Sigmoid colon (tissue), 7 donors: ENCODE results near the gene CMSS1. TPM values are rescaled to one million over a fixed set of nuclear protein-coding genes. Genes with fewer than 3 reads are reported as not detected.

Source experiments
- DNase-seq: peaks from one replicate; pipeline ENCODE4 v3.0.0-alpha.2; 2019
- H3K27ac ChIP-seq, 4 donors: fragments of 200-600 bp; sonication (generic); one replicate each; pipeline ENCODE4 v1.5.1; 2016 to 2019; ENCODE audit warnings: mild to moderate bottlenecking in 1 of 4
- H3K27me3 ChIP-seq, 3 donors: fragments of 200-600 bp; sonication (generic); one replicate each; pipeline ENCODE4 v1.5.1; 2019; ENCODE audit warnings: mild to moderate bottlenecking in 1 of 3
- H3K36me3 ChIP-seq, 4 donors: fragments of 200-600 bp; sonication (generic); one replicate each; pipeline ENCODE4 v1.5.1; 2016 to 2019
- H3K4me1 ChIP-seq, 4 donors: fragments of 200-600 bp; sonication (generic); one replicate each; pipeline ENCODE4 v1.5.1; 2017 to 2019
- H3K4me3 ChIP-seq, 4 donors: fragments of 200-600 bp; sonication (generic); one replicate each; pipeline ENCODE4 v1.5.1; 2017 to 2019; ENCODE audit warnings: mild to moderate bottlenecking in 2 of 4, moderate library complexity in 1 of 4
- H3K9me3 ChIP-seq, 4 donors: fragments of 200-600 bp in 3 of 4; sonication (generic) in 3 of 4; one replicate each; pipeline versions ENCODE4 v1.5.1 to v1.6.1; 2013 to 2019
- CTCF ChIP-seq, 4 experiments: fragments of 450-650 bp in 3 of 4; fragments of 200-600 bp in 1 of 4; IDR thresholded peaks; one replicate each; pipeline ENCODE4 v1.5.1; 2016 to 2019; ENCODE audit warnings: antibody characterized with exemption in 4 of 4, mild to moderate bottlenecking in 3 of 4, moderate library complexity in 2 of 4
- EP300 ChIP-seq, 4 donors: sonication (generic); formaldehyde crosslinking; IDR thresholded peaks; one replicate each; pipeline ENCODE4 v1.6.1; 2017; ENCODE audit warnings: antibody characterized with exemption in 4 of 4
- POLR2A ChIP-seq, 2 donors: fragments of 450-650 bp; IDR thresholded peaks; one replicate each; pipeline ENCODE4 v1.6.1; 2016; ENCODE audit warnings: antibody characterized with exemption in 2 of 2, mild to moderate bottlenecking in 2 of 2, moderate library complexity in 2 of 2
- POLR2AphosphoS5 ChIP-seq, 4 donors: sonication (generic); formaldehyde crosslinking; IDR thresholded peaks; one replicate each; pipeline ENCODE4 v1.6.1; 2017; ENCODE audit warnings: antibody characterized with exemption in 4 of 4
- WGBS, 2 donors: extraction: QIAGEN DNeasy Blood & Tissue Kit; methylation state at CpG; one replicate each; pipeline ENCODE4 v1.1.7; 2013; 5-methylcytosine and 5-hydroxymethylcytosine counted together
- intact Hi-C: fragments of 100-400 bp; cut with DNase I; formaldehyde crosslinking; loops from one replicate; pipeline ENCODE4 v1.15.1; 2023
- polyA plus RNA-seq, 3 donors: library from polyadenylated mRNA; stranded (reverse); fragments of 200-250 nt; gene quantifications; one replicate each; pipeline ENCODE4 v1.2.3, GENCODE V29; 2013
- total RNA-seq, 4 donors: library from RNA; depleted of rRNA; stranded (reverse); fragments of >200 nt; gene quantifications; one replicate each; pipeline ENCODE4 v1.1.0, GENCODE V29; 2016
- donor health status: healthy with polysubstance abuse.
- donor health status: Bipolar disorder and iron deficiency.
- donor health status: healthy.

Gene CMSS1
- total and polyA plus RNA-seq, 7 donors, result 6.0 to 19.4 (median 13.9) TPM

- Histone ChIP-seq H3K4me3 (no peak overlapping the region), H3K27ac (peak overlapping the region in 3 of 4 donors; percentile 69 to 83 (median 70)), H3K36me3 (no peaks in the 10 kb centered on the region), H3K27me3 (no peaks in the 10 kb centered on the region), H3K4me1 (peaks cover 0 to 80% (median 43%) of the 10 kb centered on the region in 4 donors), H3K9me3 (no peaks in the 10 kb centered on the region)
- 95 to 96% methylated on average over 7 of the region's 7 CpGs for WGBS, 2 donors
- no peak for DNase-seq
- TF ChIP-seq CTCF (IDR thresholded peaks at IDR 0.05) (no peak), POLR2AphosphoS5 (IDR thresholded peaks at IDR 0.05) (no peak)
- intact Hi-C loops, result loop anchor here (5.0 kb wide), 1 partner anchor 80 kb away; no protein-coding TSS in a partner anchor
Measured at GRCh38 chr3:99961756-99962515, 144.3 kb downstream of the CMSS1 start.

- peak overlapping the region in 3 of 4 donors; percentile 21 to 83 (median 69) for H3K27ac ChIP-seq
- DNase-seq, result no peak
- H3K9me3 ChIP-seq, result no peaks in the 10 kb centered on the region
- no peaks in the 10 kb centered on the region for H3K36me3 ChIP-seq
- H3K4me1 ChIP-seq, result peaks cover 0 to 80% (median 43%) of the 10 kb centered on the region in 4 donors
- no peak overlapping the region for H3K4me3 ChIP-seq
- no peaks in the 10 kb centered on the region for H3K27me3 ChIP-seq
- 81 to 92% methylated on average over 2 of the region's 2 CpGs for WGBS, 2 donors
- intact Hi-C loops, result loop anchor here (5.0 kb wide), 1 partner anchor 80 kb away; no protein-coding TSS in a partner anchor
- TF ChIP-seq CTCF (IDR thresholded peaks at IDR 0.05) (no peak), POLR2AphosphoS5 (IDR thresholded peaks at IDR 0.05) (no peak), POLR2A (IDR thresholded peaks at IDR 0.05) (no peak), EP300 (IDR thresholded peaks at IDR 0.05) (no peak)
Measured at GRCh38 chr3:99962703-99963102, 145.0 kb downstream of the CMSS1 start.

GRCh38 chr3:99965077-99965476, 147.4 kb downstream of the CMSS1 start:
- H3K4me1 ChIP-seq, result peaks cover 0 to 69% (median 38%) of the 10 kb centered on the region in 4 donors
- DNase-seq, result no peak
- H3K36me3 ChIP-seq, result no peaks in the 10 kb centered on the region
- no peak overlapping the region for H3K4me3 ChIP-seq
- no peaks in the 10 kb centered on the region for H3K27me3 ChIP-seq
- no peaks in the 10 kb centered on the region for H3K9me3 ChIP-seq
- no peak for TF ChIP-seq POLR2AphosphoS5 (IDR thresholded peaks at IDR 0.05)
- no peak for TF ChIP-seq POLR2A (IDR thresholded peaks at IDR 0.05)
- TF ChIP-seq EP300 (IDR thresholded peaks at IDR 0.05), result no peak
- TF ChIP-seq CTCF (IDR thresholded peaks at IDR 0.05), result no peak
- WGBS, 2 donors, result 62 to 84% methylated on average over 1 of the region's 1 CpG
- H3K27ac ChIP-seq, result peak overlapping the region in 3 of 4 donors; percentile 59 to 79 (median 76)
- intact Hi-C loops, result no loop called here

- intact Hi-C loops, result no loop called here
- Histone ChIP-seq H3K4me3 (no peak overlapping the region), H3K9me3 (no peaks in the 10 kb centered on the region), H3K27me3 (no peaks in the 10 kb centered on the region), H3K36me3 (no peaks in the 10 kb centered on the region), H3K27ac (peak overlapping the region in 3 of 4 donors; percentile 59 to 79 (median 76)), H3K4me1 (peaks cover 0 to 62% (median 35%) of the 10 kb centered on the region in 4 donors)
- WGBS, 2 donors, result 96 to 97% methylated on average over 3 of the region's 3 CpGs
- no peak for DNase-seq
- TF ChIP-seq POLR2A (IDR thresholded peaks at IDR 0.05), result no peak
- no peak for TF ChIP-seq EP300 (IDR thresholded peaks at IDR 0.05)
- no peak for TF ChIP-seq CTCF (IDR thresholded peaks at IDR 0.05)
Measured at GRCh38 chr3:99965681-99966408, 148.2 kb downstream of the CMSS1 start.
